K562 (cell line): ENCODE data around the gene CHML.

Experiments
- ESRRA ChIP-seq: fragments of 450-650 bp; IDR thresholded peaks from 2 replicates; pipeline ENCODE4 v1.6.1; 2014; ENCODE audit warnings: low read depth, mild to moderate bottlenecking, moderate library complexity, borderline replicate concordance
- HMGXB4 ChIP-seq: sonication (generic); formaldehyde crosslinking; IDR thresholded peaks from 2 replicates; pipeline ENCODE4 v1.8.1; 2023; ENCODE audit warnings: mild to moderate bottlenecking, missing genetic modification reagents
- IRF2 ChIP-seq: sonication (generic); formaldehyde crosslinking; IDR thresholded peaks from 2 replicates; pipeline ENCODE4 v1.8.1; 2022; ENCODE audit warnings: mild to moderate bottlenecking, missing genetic modification reagents
- JUNB ChIP-seq: fragments of 450-650 bp; formaldehyde crosslinking; conservative IDR thresholded peaks from 2 replicates; pipeline ENCODE4 v1.4.0; 2020; ENCODE audit warnings: mild to moderate bottlenecking
- KLF16 ChIP-seq: IDR thresholded peaks from 2 replicates; pipeline ENCODE4 v1.6.1; 2016; ENCODE audit warnings: antibody characterized with exemption
- NBN ChIP-seq: fragments of 450-650 bp; IDR thresholded peaks from 2 replicates; pipeline ENCODE4 v1.6.1; 2016; ENCODE audit warnings: low read depth, mild to moderate bottlenecking
- NFIC ChIP-seq: fragments of 450-650 bp; IDR thresholded peaks from 2 replicates; pipeline ENCODE4 v1.6.1; 2017; ENCODE audit warnings: mild to moderate bottlenecking, inconsistent platforms
- RFX1 ChIP-seq: fragments of 450-650 bp; IDR thresholded peaks from 2 replicates; pipeline ENCODE4 v1.6.1; 2016; ENCODE audit warnings: mild to moderate bottlenecking, moderate library complexity
- SP2 ChIP-seq: IDR thresholded peaks from 2 replicates; pipeline ENCODE4 v1.6.1; 2011; ENCODE audit warnings: mild to moderate bottlenecking, low read depth, low read length, moderate library complexity; ENCODE audit not compliant: poor library complexity, severe bottlenecking; ENCODE audit errors: extremely low read depth
- TSHZ1 ChIP-seq: fragments of 250-450 bp; sonication (Bioruptor Pico); IDR thresholded peaks from 2 replicates; pipeline ENCODE4 v1.4.0; 2020; ENCODE audit warnings: mild to moderate bottlenecking, moderate library complexity

- TF ChIP-seq SP2, result no peak
- no peak for TF ChIP-seq KLF16
- no peak for TF ChIP-seq NFIC
- no peak for TF ChIP-seq NBN
- TF ChIP-seq HMGXB4 (CRISPR knock-in tag), result no peak
- no peak for TF ChIP-seq TSHZ1
- TF ChIP-seq ESRRA, result no peak
- no peak for TF ChIP-seq JUNB (CRISPR knock-in tag)
- no peak for TF ChIP-seq RFX1
- TF ChIP-seq IRF2 (CRISPR knock-in tag), result no peak
These were observed 3.9 kb downstream of the CHML start for GRCh38 chr1:241636291-241636690.
